Activated CD4-positive, alpha-beta T cell treated with anti-CD3 and anti-CD28 coated beads for 36 hours (primary cell): Measurements from ENCODE around the gene CCDC127. TPM values are rescaled to one million over a fixed set of nuclear protein-coding genes. Genes with fewer than 3 reads are reported as not detected.
"Not testable (repeated sequence)": the region's sequence is repeated elsewhere in the genome, so short reads cannot be mapped to it uniquely, and the experiment has no call there.

Experiments
- ATAC-seq: fragments of 200-7000 bp; cut with Tn5 transposase; one replicate; pipeline ENCODE4 v1.10.0; 2021; ENCODE audit warnings: mild to moderate bottlenecking, moderate library complexity
- CTCF ChIA-PET: fragments of 350-600 bp; sonication (Branson Sonifier 250); formaldehyde crosslinking; loops from one replicate; lab custom pipeline; 2021; ENCODE audit warnings: antibody characterized with exemption; lab: Charles Lee
- POLR2A ChIA-PET: fragments of 350-600 bp; sonication (Branson Sonifier 250); formaldehyde crosslinking; loops from one replicate; lab custom pipeline; 2021; ENCODE audit warnings: antibody characterized with exemption, inconsistent platforms; lab: Charles Lee
- DNase-seq: peaks from one replicate; pipeline ENCODE4 v3.0.0-alpha.2; 2020
- H3K27ac Mint-ChIP-seq: one replicate; pipeline ENCODE4 v1.8.0; 2021; ENCODE audit warnings: mixed read lengths
- H3K27me3 Mint-ChIP-seq: one replicate; pipeline ENCODE4 v1.8.0; 2021; ENCODE audit warnings: mixed read lengths
- H3K36me3 Mint-ChIP-seq: one replicate; pipeline ENCODE4 v1.8.0; 2021; ENCODE audit warnings: low read depth, mixed read lengths
- H3K4me1 Mint-ChIP-seq: one replicate; pipeline ENCODE4 v1.8.0; 2021; ENCODE audit warnings: mixed read lengths
- H3K4me3 Mint-ChIP-seq: one replicate; pipeline ENCODE4 v1.8.0; 2021; ENCODE audit warnings: mild to moderate bottlenecking, moderate library complexity, mixed read lengths
- H3K9me3 Mint-ChIP-seq: one replicate; pipeline ENCODE4 v1.8.0; 2021; ENCODE audit warnings: low read depth, mixed read lengths
- intact Hi-C, 2 experiments: fragments of 100-400 bp; cut with DNase I in 1 of 2; cut with micrococcal nuclease in 1 of 2; formaldehyde crosslinking; loops; one replicate each; pipeline versions ENCODE4 v1.14.2 to v1.15.1; 2022 to 2024; cut with DNase I, micrococcal nuclease
- total RNA-seq, 2 experiments: library from RNA; stranded (reverse); gene quantifications; one replicate each; pipeline ENCODE4 v1.2.3, GENCODE V29; 2021

Gene CCDC127
- total RNA-seq, 2 experiments from 2014 or later, result 6.0 to 7.0 TPM

- intact Hi-C loops, result no loop called here
- H3K36me3 Mint-ChIP-seq, result no peaks in the 10 kb centered on the region
- DNase-seq, result no peak
- no peak for ATAC-seq
- H3K27me3 Mint-ChIP-seq, result peaks cover 2% of the 10 kb centered on the region
- H3K4me1 Mint-ChIP-seq, result no peaks in the 10 kb centered on the region
- no peak overlapping the region for H3K4me3 Mint-ChIP-seq
- no peak overlapping the region for H3K27ac Mint-ChIP-seq
- POLR2A ChIA-PET, result no interaction called here
- no peaks in the 10 kb centered on the region for H3K9me3 Mint-ChIP-seq
- CTCF ChIA-PET, result interaction anchor here (1.1 to 1.7 kb wide), 3 partner anchors 17 to 20 kb away, joined by 3 to 6 read pairs (median 5); no protein-coding TSS in a partner anchor
These were observed 48.2 kb downstream of the CCDC127 start for GRCh38 chr5:169728-170094.

GRCh38 chr5:169071-169727, 48.8 kb downstream of the CCDC127 start:
- Mint-ChIP-seq H3K36me3 (no peaks in the 10 kb centered on the region), H3K27me3 (peaks cover 2% of the 10 kb centered on the region), H3K27ac (no peak overlapping the region), H3K4me3 (no peak overlapping the region), H3K4me1 (no peaks in the 10 kb centered on the region), H3K9me3 (no peaks in the 10 kb centered on the region)
- intact Hi-C loops, result no loop called here
- POLR2A ChIA-PET, result no interaction called here
- DNase-seq (no peak), ATAC-seq (no peak)
- CTCF ChIA-PET, result interaction anchor here (0.7 to 1.7 kb wide), 3 partner anchors 18 to 35 kb away, joined by 3 to 6 read pairs (median 5); no protein-coding TSS in a partner anchor

GRCh38 chr5:167982-168660, 49.8 kb downstream of the CCDC127 start:
- ChIA-PET POLR2A (no interaction called here), CTCF (interaction anchor here (1.7 kb wide), 1 partner anchor 21 kb away, joined by 6 read pairs; no protein-coding TSS in a partner anchor)
- H3K4me1 Mint-ChIP-seq, result no peaks in the 10 kb centered on the region
- DNase-seq, result no peak
- no peaks in the 10 kb centered on the region for H3K36me3 Mint-ChIP-seq
- no peak overlapping the region for H3K4me3 Mint-ChIP-seq
- no peaks in the 10 kb centered on the region for H3K9me3 Mint-ChIP-seq
- H3K27ac Mint-ChIP-seq, result no peak overlapping the region
- peaks cover 2% of the 10 kb centered on the region for H3K27me3 Mint-ChIP-seq
- no peak for ATAC-seq
- intact Hi-C loops, result no loop called here

- no peak for DNase-seq
- ChIA-PET CTCF (no interaction called here), POLR2A (no interaction called here)
- Mint-ChIP-seq H3K9me3 (no peaks in the 10 kb centered on the region), H3K36me3 (no peaks in the 10 kb centered on the region), H3K27ac (no peak overlapping the region), H3K4me3 (no peak overlapping the region), H3K4me1 (no peaks in the 10 kb centered on the region), H3K27me3 (no peaks in the 10 kb centered on the region)
- ATAC-seq, result no peak
- intact Hi-C loops, result no loop called here
These were observed 50.4 kb downstream of the CCDC127 start for GRCh38 chr5:167511-167910.

GRCh38 chr5:166441-167372, 51.2 kb downstream of the CCDC127 start:
- ATAC-seq (no peak), DNase-seq (no peak)
- Mint-ChIP-seq H3K9me3 (no peaks in the 10 kb centered on the region), H3K27ac (no peak overlapping the region), H3K36me3 (no peaks in the 10 kb centered on the region), H3K4me3 (no peak overlapping the region), H3K27me3 (no peaks in the 10 kb centered on the region), H3K4me1 (no peaks in the 10 kb centered on the region)
- ChIA-PET POLR2A (no interaction called here), CTCF (interaction anchor here (0.8 kb wide), 1 partner anchor 43 kb away, joined by 4 read pairs; no protein-coding TSS in a partner anchor)
- intact Hi-C loops, result no loop called here

GRCh38 chr5:164783-165182, 53.2 kb downstream of the CCDC127 start:
- H3K4me1 Mint-ChIP-seq, DNase-seq, H3K27me3 Mint-ChIP-seq, POLR2A ChIA-PET, ATAC-seq, H3K27ac Mint-ChIP-seq, H3K4me3 Mint-ChIP-seq, CTCF ChIA-PET, H3K9me3 Mint-ChIP-seq, intact Hi-C loops, H3K36me3 Mint-ChIP-seq: not testable (repeated sequence)

- no peaks in the 10 kb centered on the region for H3K36me3 Mint-ChIP-seq
These were observed 53.7 kb downstream of the CCDC127 start for GRCh38 chr5:164244-164643.

GRCh38 chr5:163841-164240, 54.1 kb downstream of the CCDC127 start:
- ChIA-PET POLR2A (no interaction called here), CTCF (no interaction called here)
- Mint-ChIP-seq H3K36me3 (no peaks in the 10 kb centered on the region), H3K27ac (no peak overlapping the region), H3K9me3 (no peaks in the 10 kb centered on the region), H3K4me3 (no peak overlapping the region), H3K27me3 (peaks cover 4% of the 10 kb centered on the region), H3K4me1 (no peaks in the 10 kb centered on the region)
- ATAC-seq (no peak), DNase-seq (no peak)
- intact Hi-C loops, result no loop called here

More at GRCh38 chr5:164244-164643, 53.7 kb downstream of the CCDC127 start:
- no peaks in the 10 kb centered on the region for H3K4me1 Mint-ChIP-seq
- no peaks in the 10 kb centered on the region for H3K9me3 Mint-ChIP-seq
- no peak overlapping the region for H3K27ac Mint-ChIP-seq
- POLR2A ChIA-PET, result no interaction called here
- H3K27me3 Mint-ChIP-seq, result peaks cover 4% of the 10 kb centered on the region
- DNase-seq (no peak), ATAC-seq (no peak)
- intact Hi-C loops, result no loop called here
- H3K4me3 Mint-ChIP-seq, result no peak overlapping the region
- CTCF ChIA-PET, result no interaction called here

- Mint-ChIP-seq H3K4me1 (no peaks in the 10 kb centered on the region), H3K4me3 (no peak overlapping the region), H3K36me3 (no peaks in the 10 kb centered on the region), H3K9me3 (no peaks in the 10 kb centered on the region), H3K27me3 (peaks cover 4% of the 10 kb centered on the region), H3K27ac (no peak overlapping the region)
- ChIA-PET POLR2A (no interaction called here), CTCF (no interaction called here)
- no peak for DNase-seq
- intact Hi-C loops, result no loop called here
- no peak for ATAC-seq
These were observed 54.7 kb downstream of the CCDC127 start for GRCh38 chr5:163338-163620.

GRCh38 chr5:162565-163337, 55.2 kb downstream of the CCDC127 start:
- H3K27me3 Mint-ChIP-seq, result peaks cover 4% of the 10 kb centered on the region
- no peaks in the 10 kb centered on the region for H3K9me3 Mint-ChIP-seq
- no peak overlapping the region for H3K4me3 Mint-ChIP-seq
- ATAC-seq, result no peak
- no peaks in the 10 kb centered on the region for H3K36me3 Mint-ChIP-seq
- no peaks in the 10 kb centered on the region for H3K4me1 Mint-ChIP-seq
- DNase-seq, result no peak
- POLR2A ChIA-PET, result no interaction called here
- no peak overlapping the region for H3K27ac Mint-ChIP-seq
- CTCF ChIA-PET, result no interaction called here
- intact Hi-C loops, result no loop called here

GRCh38 chr5:162190-162564, 55.8 kb downstream of the CCDC127 start:
- H3K27ac Mint-ChIP-seq, result no peak overlapping the region
- DNase-seq (no peak), ATAC-seq (no peak)
- H3K36me3 Mint-ChIP-seq, result no peaks in the 10 kb centered on the region
- no peaks in the 10 kb centered on the region for H3K9me3 Mint-ChIP-seq
- intact Hi-C loops, result no loop called here
- POLR2A ChIA-PET, result no interaction called here
- CTCF ChIA-PET, result no interaction called here
- no peak overlapping the region for H3K4me3 Mint-ChIP-seq
- no peaks in the 10 kb centered on the region for H3K4me1 Mint-ChIP-seq
- peaks cover 4% of the 10 kb centered on the region for H3K27me3 Mint-ChIP-seq
